CMK (cell line): ENCODE data around the gene POLR3H.

ENCODE experiments used
- DNase-seq: peaks from one replicate; pipeline ENCODE4 v3.0.0-alpha.2; 2010; ENCODE audit warnings: low read depth

POLR3H gene

GRCh38 chr22:41513391-41513790 lies 30.9 kb downstream of the POLR3H start:
- no peak for DNase-seq

- no peak for DNase-seq
These were observed 31.7 kb downstream of the POLR3H start for GRCh38 chr22:41512421-41513194.

- DNase-seq: no peak
These were observed 32.7 kb downstream of the POLR3H start for GRCh38 chr22:41511521-41511968.

DNA sequence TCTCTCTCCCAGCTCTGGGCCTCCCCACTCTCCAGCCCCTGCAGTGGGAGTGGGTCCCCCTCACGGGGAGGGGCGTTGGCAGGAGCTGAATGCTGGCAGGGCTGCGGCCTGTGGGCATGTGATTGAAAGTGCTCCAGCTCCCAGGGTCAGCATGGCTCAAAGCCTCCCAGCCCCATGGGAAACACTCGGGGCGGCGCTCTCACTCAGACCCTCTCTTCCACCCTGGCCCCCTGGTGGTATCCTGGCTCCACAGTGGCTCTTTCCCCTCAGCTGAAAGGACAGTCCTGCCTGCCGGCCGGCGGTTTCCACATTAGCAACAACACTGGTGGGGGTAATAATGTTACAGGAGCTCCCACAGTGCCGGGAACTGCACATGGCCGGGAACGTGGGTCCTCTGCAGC lies 35.5 kb downstream of the POLR3H start:
- DNase-seq: no peak

GRCh38 chr22:41507330-41508063 lies 36.8 kb downstream of the POLR3H start:
- DNase-seq: no peak

DNA sequence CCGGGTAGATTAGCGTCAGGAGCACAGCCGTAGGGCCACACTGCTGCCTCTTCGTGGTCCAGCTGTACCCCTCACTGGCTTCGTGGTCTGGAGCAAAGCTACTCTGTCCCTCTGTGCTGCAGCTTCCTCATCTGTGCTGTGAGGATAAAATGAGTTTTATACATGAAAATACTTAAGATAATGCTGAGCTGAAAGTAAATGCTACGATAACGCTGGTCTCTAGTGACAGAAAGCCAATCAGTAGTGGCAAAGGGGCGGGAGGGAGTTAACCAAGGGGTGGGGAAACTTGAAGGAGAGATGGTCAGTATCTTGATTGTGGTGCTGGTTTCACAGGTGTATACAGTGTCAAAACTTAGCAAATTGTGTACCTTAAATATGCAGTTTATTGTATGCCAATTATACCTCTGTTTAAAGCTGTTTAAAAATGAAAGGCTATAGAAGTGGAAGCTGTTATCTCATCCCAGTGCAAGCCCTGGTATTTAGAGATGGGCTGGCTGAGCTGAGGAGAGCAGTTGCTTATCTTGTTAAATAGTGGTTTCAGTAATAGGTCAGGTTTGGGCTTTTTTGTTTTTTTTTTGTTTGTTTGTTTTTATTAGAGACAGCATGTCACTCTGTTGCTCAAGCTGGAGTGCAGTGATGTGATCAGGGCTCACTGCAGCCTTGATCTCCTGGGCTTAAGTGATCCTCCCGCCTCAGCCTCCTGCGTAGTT lies 38.6 kb downstream of the POLR3H start:
- no peak for DNase-seq

DNA sequence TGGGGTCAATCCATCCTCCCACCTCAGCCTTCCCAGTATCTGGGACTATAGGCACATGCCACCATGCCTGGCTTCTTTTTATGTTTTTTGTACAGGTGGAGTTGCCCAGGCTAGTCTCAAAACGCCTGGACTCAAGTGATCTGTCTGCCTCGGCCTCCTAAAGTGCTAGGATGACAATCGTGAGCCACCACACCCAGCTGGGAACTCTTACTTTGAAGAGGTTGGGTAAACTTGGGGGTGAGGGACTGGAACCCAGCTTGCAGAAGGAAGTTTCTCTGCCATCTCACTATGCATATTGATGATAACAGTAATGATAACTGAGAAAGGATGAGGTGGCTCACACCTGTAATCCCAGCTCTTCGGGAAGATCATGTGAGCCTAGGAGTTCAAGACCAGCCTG lies 39.5 kb downstream of the POLR3H start:
- DNase-seq: no peak

DNA sequence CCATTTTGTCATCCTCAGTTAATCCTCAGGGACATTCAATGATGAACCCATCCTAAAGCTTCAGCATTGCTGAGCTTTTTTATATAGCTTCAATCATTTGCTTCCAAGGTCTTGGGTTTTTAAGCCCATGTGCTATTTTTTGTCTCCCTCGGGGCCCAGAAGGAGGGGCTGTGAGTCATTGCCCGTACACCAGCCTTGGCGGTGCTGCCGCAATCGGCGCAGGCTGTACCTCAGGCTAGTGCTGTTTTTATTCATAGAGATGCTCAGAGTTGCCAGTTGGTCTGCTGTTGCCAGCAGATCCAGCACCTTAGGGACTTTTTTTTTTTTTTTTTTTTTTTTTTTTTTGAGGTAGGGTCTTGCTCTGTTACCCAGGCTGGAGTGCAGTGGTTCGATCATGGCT lies 39.9 kb downstream of the POLR3H start:
- DNase-seq: no peak

GRCh38 chr22:41501209-41501608 lies 43.1 kb downstream of the POLR3H start:
- DNase-seq: no peak

GRCh38 chr22:41500303-41500702 lies 44.0 kb downstream of the POLR3H start:
- DNase-seq: no peak

- no peak for DNase-seq
These were observed 44.5 kb downstream of the POLR3H start for GRCh38 chr22:41499624-41500280.

GRCh38 chr22:41498303-41498835 lies 45.9 kb downstream of the POLR3H start:
- no peak for DNase-seq

DNA sequence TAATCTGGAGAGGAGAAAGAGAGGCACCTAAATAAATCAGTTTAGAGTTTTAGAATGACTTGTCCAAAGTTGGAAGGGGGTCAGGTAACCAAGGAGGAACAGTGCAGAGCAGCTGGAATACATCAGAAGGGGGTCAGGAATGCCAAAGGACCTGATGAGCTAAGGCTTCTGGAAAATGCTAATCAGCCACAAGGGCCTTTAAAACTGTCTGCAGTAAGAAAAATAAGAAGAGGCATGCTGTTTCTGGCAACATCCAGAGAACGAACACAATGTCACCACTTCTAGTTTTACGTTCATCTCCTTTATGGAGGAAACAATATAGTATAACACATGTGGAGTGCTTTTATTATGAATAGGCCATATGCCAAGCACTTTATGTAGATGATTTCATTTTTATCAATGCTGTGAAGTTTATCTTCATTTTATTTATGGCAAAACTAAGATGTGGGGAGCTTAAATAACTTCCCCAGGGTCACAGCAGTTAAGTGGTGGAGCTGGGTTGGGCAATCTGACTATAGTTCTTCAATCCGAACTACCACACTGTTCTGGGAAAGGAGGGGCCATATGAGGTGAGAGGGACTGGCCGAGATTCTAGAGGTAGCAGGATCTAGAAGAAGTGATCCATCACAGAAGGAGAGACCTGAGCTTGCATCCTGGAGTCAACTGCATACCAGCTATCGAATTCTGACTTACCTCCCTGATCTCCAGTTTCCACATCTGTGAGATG lies 52.7 kb downstream of the POLR3H start:
- no peak for DNase-seq

GRCh38 chr22:41488596-41489385 lies 55.5 kb downstream of the POLR3H start:
- DNase-seq: no peak

- no peak for DNase-seq
These were observed 56.2 kb downstream of the POLR3H start for GRCh38 chr22:41488076-41488475.

GRCh38 chr22:41487037-41487935 lies 57.0 kb downstream of the POLR3H start:
- no peak for DNase-seq

DNA sequence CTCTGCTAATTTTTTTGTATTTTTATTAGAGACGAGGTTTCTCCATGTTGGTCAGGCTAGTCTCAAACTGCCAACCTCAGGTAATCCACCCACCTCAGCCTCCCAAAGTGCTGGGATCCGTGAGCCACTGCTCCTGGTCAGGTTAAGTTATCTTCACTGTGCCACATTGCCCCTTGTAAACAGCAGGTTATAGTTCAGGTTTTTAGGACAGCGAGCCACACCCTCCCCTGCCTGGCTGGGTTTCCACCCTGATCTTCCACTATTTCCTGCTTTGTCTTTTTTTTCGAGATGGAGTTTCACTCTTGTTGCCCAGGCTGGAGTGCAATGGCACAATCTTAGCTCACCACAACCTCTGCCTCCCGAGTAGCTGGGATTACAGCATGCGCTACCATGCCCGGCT lies 59.2 kb downstream of the POLR3H start:
- DNase-seq: no peak

DNA sequence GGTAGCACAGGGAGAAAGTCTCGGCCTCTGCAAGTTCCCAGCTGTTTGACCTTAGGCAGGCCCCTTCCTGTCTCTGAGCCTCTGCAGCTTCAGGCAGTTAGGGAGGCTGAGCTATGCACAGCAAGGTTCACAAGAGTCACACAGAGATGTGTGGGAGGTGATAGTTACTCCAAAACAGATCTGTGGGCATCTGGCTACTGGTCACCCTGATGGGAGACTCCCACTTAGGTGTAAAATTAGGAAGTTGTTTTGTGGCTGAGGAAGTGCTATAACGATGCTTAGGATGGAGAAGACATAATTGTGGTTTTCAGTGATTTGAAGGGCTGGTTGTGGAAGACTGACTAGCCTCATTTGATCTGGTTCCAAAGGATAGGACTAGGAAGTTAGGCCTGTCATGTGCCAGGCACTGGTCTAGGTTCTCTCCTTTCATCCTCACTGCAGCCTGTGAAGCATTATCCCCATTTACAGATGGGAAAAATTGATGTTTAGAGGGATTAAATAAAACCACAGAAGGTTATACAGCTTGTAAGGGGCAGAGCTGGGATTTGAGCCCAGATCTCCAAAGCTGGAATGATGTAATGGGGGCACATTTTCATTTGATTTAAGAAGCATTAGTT lies 61.8 kb downstream of the POLR3H start:
- no peak for DNase-seq

- DNase-seq: no peak
These were observed 62.3 kb downstream of the POLR3H start for GRCh38 chr22:41481925-41482318.
